ENCODE measurements around the gene NARF.
"Not testable (repeated sequence)": the region's sequence is repeated elsewhere in the genome, so short reads cannot be mapped to it uniquely, and the experiment has no call there.

The NARF gene

DNA sequence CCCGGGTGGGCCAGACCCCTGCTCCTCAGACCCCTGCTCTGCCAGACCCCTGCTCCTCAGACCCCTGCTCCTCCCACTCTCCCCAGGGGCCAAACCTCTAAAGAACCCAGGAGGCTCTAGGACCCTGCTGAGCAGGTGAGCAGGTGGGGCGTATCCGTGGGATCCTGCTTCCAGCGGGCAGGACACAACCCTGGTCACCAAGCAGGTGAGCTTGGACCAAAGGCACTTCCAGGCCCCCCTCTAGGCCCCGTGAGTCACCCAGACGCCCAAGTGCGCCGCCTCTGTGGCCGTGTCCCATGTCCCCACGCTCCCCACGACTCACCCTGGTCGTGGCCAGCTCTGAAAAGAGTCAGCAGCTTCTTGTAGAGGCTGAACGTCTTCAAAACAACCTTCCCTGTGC is 13.0 kb upstream of the NARF start:
- DNase-seq = no peak

DNA sequence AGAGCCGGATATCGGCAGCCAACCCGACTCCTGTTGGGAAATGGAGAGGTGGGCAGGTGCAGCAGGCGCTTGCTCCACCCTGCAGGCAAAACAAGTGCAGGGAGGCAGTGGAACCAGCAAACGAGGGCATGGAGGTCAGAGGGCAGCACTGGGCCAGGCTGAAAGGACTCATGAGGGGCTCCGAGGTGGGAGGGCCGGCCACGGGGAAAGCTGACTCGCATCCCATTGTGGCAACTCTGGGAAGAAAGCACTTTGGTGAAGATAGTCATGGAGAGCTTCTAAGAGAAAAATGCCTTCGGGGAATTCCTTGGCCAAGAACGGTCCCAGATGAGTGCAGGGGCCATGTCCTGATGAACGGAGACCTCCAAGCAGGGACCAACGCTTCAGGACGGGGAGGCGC is 12.4 kb upstream of the NARF start:
- no peak for DNase-seq

DNA sequence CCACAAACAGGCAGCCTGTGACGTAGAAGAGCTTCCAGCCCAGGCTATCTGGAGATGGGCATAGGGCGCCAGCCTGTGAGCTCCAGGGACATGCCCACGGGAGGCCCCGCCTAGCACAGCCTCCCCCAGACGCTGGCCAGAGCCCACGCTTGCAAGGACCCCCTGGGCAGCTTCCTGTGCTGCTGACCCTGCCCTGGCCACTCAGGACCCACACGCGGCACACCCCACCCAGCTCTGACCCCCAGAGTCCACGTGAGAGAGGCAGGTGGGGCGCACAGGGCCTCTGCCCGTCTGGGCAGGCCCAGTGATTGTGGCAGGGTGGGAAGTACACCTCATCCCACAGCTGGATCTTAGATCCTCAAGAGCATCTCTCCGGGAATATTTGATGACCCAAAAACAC is 11.9 kb upstream of the NARF start:
- DNase-seq = no peak

DNA sequence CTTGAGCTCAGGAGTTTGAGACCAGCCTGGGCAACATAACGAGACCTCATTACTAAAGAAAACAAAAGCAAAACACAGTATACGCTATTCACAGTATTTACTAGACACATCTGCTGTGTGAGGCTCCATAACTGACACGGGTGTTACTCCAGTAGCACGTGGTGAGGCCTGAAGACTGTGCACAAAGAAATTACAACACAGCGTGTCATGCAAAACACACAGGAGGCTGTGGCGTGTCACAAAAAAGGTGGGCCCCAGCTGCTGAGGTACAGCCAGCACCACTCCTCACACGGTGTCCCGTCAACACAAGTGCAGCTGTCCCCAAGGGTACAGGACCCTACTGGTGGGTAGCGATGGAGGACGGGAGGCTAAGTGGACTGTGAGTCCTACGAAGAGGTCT is 10.7 kb upstream of the NARF start:
- no peak for DNase-seq

DNA sequence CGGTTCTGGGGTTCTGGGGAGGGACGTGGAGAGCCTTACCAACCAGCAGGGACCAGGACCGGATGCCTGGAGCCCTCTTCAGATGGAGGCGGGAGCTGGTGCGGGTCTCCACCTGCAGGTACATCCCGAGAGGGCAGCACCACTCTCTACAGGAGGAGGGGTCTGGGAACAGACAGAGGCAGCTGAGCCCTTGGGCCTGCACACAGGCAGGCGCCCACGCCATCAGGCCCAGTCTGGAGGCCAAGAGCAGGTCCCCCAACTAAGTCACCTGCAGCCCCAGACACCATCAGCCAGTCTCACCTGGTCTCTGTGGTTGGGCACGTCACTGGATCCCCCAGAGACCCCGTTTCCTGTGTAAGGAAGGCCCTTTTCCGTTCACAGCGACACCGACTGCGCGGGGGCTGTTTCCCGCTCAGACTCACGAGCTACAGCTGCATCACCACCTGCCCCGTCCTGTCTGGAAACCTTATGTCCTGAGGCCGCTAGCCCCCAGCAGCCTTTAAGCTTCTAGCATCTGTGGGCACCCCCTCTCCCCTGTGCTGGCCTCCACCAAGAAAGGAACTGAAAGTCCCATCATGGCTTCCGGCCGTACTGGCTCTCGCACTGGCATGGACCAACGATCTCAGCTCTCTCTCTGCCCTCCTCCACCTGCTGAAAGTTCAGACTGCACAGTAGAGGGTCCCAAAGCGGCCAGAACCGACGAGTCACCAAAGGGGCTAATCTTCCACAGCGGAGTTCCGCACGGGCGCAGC is 9.2 kb upstream of the NARF start:
- peak in 1 of 51 donors; percentile 13 for DNase-seq

DNA sequence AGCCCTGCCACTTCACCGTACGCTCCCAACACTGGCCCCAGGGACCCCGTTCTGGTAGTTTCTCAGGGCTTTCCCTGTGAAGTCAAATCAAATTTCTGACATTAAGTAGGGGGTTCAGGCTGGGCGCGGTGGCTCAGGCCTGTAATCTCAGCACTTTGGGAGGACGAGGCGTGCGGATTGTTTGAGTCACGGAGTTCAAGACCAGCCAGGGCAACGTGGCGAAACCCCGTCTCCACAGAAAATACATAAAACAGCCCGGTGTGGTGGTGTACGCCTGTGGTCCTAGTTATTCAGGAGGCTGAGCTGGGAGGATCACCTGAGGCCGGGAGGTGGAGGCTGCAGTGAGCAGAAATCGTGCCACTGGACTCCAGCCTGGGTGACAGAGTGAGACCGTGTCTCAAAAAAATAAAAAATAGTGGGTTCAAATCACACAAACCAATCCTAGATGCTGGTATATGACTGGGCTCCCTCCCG is 8.6 kb upstream of the NARF start:
- no peak for DNase-seq

DNA sequence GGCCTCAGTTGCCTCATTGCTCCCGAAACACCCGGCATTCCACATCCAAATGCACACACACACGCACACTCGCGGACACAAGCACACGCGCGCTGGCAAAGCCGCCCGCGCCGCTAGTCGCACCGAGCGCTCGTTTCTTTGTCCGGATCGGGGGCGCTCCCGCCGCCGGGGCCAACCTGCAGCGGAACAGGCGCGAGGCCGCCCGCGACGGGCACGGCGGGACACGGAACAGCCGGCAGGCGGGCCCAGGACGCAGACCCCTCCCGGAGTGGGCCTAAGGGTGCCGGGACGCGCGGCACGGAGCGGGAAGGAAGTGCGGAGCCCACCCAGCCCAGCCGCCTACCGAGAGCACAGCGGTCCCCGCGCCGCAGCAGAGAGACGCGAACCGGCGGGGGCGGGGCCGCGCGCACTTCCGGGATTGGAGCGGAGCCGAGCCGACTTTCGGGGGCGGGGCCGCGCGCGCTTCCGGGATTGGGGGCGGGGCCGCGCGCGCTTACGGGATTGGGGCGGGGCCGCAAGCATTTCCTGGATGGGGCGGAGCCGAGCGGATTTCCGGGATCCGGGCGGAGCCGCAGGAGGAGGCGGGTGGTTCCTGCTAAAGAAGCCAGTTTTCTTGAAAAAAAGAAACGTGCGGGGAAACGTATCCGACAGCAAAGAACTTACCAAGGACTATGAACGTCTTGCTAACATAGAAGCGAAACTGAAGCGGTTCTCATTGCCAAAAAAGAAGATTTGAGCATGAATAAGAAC is 8.0 kb upstream of the NARF start, which contains the start of gene CYBC1:
Gene CYBC1 (minus strand): TSS at position 396 of the 750 bp plus-strand sequence. CDS start 1,498 bp downstream, outside the sequence.
- DNase-seq = peak; percentile 41 to 94 (median 87)

DNA sequence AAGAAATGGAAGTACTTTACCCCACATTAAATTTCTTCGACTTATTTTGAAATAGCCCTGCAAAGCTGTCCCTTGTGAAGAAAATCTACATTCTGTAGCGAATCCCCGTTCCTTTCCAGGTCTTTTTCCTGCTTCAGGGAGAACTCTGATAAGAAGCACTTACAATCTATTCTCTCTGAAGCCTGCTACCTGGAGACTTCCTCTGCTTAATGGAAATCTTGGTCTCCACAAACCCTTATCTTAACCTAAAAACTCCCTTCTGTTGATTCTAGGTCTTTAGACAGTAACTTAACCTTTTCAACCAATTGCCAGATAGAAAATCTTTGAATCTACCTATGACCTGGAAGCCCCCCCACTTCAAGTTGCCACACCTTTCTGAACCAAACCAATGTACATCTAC is 6.4 kb upstream of the NARF start:
- DNase-seq = no peak

DNA sequence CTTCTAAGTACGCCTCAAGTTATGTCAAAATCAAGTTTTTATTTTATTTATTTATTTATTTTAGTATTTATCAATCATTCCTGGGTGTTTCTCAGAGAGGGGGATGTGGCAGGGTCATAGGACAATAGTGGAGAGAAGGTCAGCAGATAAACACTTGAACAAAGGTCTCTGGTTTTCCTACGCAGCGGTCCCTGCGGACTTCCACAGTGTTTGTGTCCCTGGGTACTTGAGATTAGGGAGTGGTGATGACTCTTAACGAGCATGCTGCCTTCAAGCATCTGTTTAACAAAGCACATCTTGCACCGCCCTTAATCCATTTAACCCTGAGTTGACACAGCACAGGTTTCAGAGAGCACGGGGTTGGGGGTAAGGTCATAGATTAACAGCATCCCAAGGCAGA is 5.4 kb upstream of the NARF start:
- DNase-seq = not testable (repeated sequence)

DNA sequence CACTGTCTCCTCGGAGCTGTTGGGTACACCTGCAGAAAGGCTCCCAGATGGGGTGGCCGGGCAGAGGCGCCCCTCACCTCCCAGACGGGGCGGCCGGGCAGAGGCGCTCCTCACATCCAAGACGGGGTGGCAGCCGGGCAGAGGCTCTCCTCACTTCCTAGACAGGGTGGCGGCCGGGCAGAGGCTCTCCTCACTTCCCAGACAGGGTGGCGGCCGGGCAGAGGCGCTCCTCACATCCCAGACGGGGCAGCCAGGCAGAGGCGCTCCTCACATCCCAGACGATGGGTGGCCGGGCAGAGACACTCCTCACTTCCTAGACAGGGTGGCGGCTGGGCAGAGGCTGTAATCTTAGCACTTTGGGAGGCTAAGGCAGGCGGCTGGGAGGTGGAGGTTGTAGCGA is 4.8 kb upstream of the NARF start:
- DNase-seq = not testable (repeated sequence)

DNA sequence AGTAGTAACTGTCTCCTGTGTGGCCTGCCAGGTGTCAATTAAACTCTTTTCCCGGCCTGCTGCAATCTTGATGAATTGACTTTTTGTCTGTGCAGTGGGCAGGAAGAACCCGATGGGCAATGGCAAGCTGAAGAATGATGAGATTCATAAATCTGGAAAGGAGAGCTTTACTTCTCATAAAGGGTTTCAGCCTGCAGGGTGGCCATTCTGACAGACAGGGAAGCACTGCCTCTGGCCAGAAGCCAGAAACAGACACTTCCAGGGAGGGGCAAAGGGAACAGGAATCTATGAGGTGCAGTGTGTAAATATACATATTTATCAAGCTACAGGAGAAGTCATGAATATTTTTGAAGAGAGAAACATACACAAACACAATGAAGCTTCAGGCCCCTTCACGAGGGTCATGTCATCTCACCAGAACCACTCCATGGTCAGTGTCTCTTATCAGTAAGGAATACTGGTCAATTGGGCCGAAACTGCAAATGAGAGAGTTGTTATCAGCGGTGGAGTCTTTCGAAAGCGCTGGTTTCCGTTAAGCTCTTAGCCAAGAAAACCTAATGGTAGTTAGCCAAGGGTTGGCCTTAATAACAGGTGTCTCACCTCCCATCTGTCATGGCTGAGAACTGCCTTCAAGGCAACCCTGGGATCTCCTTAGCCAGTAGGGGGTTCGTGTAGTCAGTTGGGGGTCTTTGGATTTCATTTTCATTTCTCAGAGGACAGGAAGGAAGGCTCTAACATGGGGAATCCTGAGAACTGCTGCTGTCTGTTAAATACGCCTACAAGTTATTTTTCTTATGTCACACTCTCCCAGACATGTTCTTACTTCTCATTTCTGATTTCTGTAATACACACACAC is 1.2 kb upstream of the NARF start:
- DNase-seq = peak in 1 of 51 donors; percentile 12

DNA sequence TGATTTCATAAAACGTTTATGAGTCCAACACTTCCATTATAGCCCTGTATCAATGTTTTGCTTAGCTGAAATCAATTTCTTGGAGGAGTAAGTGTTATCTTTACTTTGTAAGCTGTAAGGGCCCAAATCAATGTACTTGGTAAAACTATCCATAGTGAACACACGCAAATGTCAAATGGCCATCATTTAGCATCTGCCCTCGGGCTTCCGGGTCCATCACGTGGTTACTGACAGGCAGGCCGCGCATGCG is 687 bp upstream of the NARF start:
- peak in 2 of 51 donors; percentile 83 to 90 for DNase-seq

DNA sequence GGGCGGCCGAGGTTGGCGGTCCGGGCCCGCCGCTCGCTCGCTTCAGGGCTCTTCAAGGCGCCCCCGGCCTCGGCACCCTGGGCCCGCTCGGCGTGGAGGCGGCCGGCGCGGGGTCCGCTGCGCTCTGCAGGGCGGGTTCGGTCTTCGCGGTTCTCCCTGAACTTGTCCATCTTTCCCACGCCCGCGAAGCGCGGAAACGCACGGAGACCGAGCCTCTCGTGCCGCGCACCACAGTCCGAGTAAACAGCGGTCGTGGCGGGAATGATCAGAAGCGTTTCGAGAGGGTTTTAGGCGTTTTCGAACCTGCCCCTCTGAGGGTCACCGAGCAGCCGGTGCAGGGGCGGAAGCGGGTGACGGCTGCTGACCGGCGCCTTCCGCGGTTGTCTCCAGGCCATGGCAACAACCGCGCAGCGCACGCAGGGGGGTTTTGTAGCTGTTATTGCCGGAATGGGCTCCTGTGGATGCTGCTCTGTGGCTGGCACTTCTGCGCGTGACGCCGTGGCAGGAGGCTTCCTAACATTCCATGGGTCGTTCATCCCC is 414 bp downstream of the NARF start:
- DNase-seq = peak in 3 of 51 donors; percentile 16 to 46 (median 44)

DNA sequence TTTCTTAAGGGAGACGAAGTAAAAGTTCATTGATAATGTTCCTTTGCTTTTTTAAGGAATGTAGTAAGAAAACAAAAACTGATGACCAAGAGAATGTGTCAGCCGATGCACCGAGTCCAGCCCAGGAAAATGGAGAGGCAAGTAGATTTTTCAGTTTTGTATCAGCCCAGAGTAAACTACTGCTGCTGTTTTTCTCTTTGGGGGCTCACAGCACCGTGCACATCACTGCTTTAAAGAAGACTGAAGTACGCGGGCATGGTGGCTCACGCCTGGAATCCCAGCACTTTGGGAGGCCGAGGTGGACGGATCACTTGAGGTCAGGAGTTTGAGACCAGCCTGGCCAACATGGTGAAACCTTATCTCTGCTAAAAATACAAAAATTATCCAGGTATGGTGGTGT is 1.4 kb downstream of the NARF start:
- DNase-seq = not testable (repeated sequence)

DNA sequence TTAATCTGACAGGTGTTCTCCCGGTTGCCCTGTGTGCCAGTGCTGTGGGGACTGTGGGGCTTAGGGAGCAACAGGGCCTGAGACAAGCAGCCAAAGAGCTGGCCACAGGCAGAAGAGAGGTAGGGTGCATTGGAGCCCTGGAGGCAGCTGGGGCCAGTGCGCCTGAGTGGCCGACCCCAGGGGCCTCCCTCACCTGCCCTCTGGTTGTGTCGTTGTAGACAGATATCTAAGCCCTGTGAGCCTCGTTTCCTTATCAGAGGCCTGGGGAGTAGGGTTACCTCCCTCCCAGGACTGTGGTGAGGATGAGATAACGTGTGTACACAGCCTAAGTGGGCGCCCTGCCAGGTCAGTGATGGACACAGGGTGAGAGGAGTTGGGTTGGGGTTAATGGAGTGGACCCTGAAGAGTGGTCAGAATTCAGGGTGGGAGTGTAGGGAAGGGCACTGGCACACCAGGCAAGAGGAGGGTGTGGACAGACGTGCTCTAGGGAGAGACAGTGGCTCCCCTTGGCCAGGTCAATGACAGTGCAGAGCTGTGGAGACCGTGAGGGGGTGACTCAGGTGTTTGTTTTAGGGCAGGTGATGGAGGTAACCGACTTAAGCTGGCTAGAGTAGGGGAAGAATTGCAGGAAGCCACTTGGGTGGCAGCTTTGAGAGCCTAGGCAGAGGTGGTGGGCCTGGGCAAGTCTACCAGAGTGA is 3.4 kb downstream of the NARF start:
- DNase-seq = no peak

DNA sequence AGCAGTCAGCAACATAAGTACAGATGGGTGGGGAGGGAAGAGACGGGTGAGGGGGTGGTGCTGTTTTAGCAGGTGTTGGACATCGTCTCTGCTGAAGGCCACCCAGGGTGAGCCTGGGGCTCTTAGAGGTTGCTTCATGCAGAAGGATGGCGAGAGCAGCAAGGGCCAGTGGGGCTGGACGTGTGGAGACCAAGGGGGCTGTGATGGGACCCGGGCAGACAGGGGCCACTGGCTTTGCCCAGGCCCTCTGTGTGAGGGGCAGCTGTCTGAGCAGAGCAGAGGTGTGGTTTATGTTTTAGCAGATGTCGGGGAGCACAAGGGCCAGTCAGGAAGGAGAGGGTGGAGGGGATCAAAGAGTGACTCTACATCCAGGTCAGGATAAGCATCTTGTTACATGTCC is 4.8 kb downstream of the NARF start:
- DNase-seq = no peak

DNA sequence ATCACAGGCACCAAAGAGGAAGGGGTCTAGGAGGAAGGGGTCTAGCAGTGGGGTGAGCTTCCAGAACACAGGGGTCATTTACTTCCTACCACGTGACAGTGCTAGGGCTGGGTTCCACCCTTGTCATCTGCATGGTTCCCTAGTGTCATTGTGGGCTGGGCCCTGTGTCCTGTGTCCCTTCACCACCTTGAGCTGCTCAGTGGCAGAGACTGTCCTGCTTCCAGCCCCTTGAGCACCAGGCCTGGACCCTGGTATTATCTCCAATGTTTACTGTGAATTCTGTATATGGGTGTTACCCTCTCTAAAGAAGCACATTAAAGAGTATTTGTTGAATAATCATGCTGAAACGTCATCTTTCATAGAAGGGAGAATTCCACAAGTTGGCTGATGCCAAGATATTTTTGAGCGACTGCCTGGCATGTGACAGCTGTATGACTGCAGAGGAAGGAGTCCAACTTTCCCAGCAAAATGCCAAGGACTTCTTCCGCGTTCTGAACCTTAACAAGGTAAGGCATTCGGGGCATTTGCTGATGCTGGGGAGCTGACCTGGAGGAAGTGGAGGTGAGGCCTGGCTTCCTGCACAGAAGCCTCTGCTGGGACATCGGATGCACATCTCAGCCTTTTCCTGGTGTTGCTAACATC is 5.5 kb downstream of the NARF start:
- no peak for DNase-seq

DNA sequence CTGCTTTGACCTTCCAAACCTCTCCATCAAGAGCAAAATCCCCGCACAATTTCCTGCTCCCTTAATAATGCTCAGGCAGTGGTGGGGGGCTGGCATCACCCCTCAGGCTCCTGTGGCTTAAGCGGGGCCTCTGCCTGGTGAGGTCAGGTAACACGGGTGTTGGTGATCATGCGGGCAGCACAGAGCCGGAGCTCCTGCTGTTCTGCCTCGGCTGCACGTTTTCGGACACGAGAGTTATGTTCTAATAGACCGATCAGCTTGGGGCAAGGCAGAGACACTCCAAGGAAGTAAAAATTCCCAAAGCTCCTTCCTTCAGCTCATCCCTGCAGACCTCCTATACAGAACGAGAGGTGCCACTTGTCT is 6.0 kb downstream of the NARF start:
- no peak for DNase-seq

DNA sequence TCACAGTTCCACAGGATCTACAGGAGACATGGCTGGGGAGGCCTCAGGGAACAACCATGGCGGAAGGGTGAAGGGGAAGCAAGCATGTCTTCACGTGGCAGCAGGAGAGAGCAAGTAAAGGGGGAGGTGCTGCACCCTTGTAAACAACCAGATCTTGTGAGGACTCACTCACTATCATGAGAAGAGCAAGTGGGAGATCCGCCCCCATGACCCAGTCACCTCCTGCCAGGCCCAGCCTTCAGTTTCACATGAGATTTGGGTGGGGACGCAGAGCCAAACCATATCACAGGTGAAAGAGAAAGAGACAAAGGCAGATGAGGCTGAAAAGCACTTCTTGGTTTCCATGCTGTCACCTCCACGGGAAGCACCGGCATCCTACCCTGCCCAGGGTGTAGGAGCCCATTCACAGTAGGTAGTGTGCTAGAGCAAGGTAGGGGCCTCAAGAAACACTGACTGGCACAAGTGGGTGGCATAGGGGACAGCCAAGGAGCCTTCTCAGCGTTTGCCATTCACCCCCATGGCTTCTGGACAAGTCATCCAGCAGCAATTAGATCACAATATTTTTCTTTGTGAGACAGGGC is 6.6 kb downstream of the NARF start:
- no peak for DNase-seq

DNA sequence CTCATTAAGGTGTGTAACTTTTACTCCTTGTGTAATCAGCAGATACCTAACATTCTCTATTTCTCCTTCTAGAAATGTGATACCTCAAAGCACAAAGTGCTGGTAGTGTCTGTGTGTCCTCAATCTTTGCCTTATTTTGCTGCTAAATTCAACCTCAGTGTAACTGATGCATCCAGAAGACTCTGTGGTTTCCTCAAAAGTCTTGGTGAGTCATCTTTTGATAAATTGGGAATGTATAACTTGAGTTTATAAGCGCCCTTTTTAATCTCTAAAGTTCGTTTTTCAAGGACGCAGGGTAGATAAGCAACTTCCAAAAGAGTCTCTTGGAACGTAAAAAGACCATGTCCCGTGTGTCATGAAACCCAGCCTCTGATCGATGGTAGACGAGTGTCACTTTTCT is 10.2 kb downstream of the NARF start:
- no peak for DNase-seq
